ENCODE data around the gene GABBR2.
"Not testable (repeated sequence)": the region's sequence is repeated elsewhere in the genome, so short reads cannot be mapped to it uniquely, and the experiment has no call there.

- TF ChIP-seq CTCF, EP300, POLR2AphosphoS5 (IDR thresholded peaks at IDR 0.05): not testable (repeated sequence)
Measured at GRCh38 chr9:98501259-98501658, 207.5 kb downstream of the GABBR2 start.

All from suprapubic skin (tissue), 4 donors.